Body of pancreas (tissue), 4 donors: ENCODE results near the gene COL6A1. TPM values are rescaled to one million over a fixed set of nuclear protein-coding genes. Genes with fewer than 3 reads are reported as not detected.

Source experiments
- ATAC-seq: fragments of 150-250 bp; one replicate; pipeline ENCODE4 v1.9.1; 2016
- DNase-seq, 4 donors: peaks; one replicate each; pipeline ENCODE4 v3.0.0-alpha.2; 2019
- H3K27ac ChIP-seq, 4 donors: fragments of 200-600 bp; sonication (generic); 1 replicate in 3 of 4; 2 replicates in 1 of 4; pipeline versions ENCODE4 v1.5.1 to v1.6.1; 2016 to 2019; ENCODE audit warnings: mild to moderate bottlenecking in 1 of 4, mixed read lengths in 1 of 4, moderate library complexity in 1 of 4
- H3K27me3 ChIP-seq, 2 donors: fragments of 200-600 bp; sonication (generic); one replicate each; pipeline ENCODE4 v1.6.0; 2016; ENCODE audit warnings: mild to moderate bottlenecking in 1 of 2
- H3K36me3 ChIP-seq, 2 donors: fragments of 200-600 bp; sonication (generic); replicated peaks in 1 of 2; 2 replicates each; pipeline ENCODE4 v1.5.1; 2016; ENCODE audit warnings: low read depth in 2 of 2; ENCODE audit not compliant: insufficient read depth in 1 of 2
- H3K4me1 ChIP-seq: fragments of 200-600 bp; sonication (generic); one replicate; pipeline ENCODE4 v1.6.0; 2016
- H3K4me3 ChIP-seq, 2 donors: fragments of 200-600 bp; sonication (generic); 1 replicate in 1 of 2; 2 replicates in 1 of 2; pipeline ENCODE4 v1.5.1; 2016 to 2019
- H3K9me3 ChIP-seq, 3 donors: fragments of 200-600 bp; sonication (generic); 1 replicate in 2 of 3; 2 replicates in 1 of 3; pipeline ENCODE4 v1.5.1; 2016
- CTCF ChIP-seq, 7 experiments: fragments of 450-650 bp in 4 of 7; fragments of 200-600 bp in 3 of 7; sonication (generic) in 3 of 7; IDR thresholded peaks; one replicate each; pipeline ENCODE4 v1.5.1; 2016 to 2019; ENCODE audit warnings: antibody characterized with exemption in 7 of 7
- POLR2A ChIP-seq, 3 donors: fragments of 450-650 bp; IDR thresholded peaks; one replicate each; pipeline ENCODE4 v1.6.1; 2016; ENCODE audit warnings: antibody characterized with exemption in 3 of 3, mild to moderate bottlenecking in 2 of 3
- WGBS, 2 donors: methylation state at CpG; one replicate each; pipeline ENCODE4 v1.1.5; 2017; 5-methylcytosine and 5-hydroxymethylcytosine counted together
- intact Hi-C: fragments of 100-400 bp; cut with DNase I; formaldehyde crosslinking; loops from one replicate; pipeline ENCODE4 v1.15.1; 2023
- total RNA-seq, 2 donors: library from RNA; depleted of rRNA; stranded (reverse); fragments of >200 nt; gene quantifications; one replicate each; pipeline ENCODE4 v1.1.0, GENCODE V29; 2016

COL6A1 gene
- total RNA-seq, 2 donors from 2014 or later, result 112 to 314 TPM

DNA sequence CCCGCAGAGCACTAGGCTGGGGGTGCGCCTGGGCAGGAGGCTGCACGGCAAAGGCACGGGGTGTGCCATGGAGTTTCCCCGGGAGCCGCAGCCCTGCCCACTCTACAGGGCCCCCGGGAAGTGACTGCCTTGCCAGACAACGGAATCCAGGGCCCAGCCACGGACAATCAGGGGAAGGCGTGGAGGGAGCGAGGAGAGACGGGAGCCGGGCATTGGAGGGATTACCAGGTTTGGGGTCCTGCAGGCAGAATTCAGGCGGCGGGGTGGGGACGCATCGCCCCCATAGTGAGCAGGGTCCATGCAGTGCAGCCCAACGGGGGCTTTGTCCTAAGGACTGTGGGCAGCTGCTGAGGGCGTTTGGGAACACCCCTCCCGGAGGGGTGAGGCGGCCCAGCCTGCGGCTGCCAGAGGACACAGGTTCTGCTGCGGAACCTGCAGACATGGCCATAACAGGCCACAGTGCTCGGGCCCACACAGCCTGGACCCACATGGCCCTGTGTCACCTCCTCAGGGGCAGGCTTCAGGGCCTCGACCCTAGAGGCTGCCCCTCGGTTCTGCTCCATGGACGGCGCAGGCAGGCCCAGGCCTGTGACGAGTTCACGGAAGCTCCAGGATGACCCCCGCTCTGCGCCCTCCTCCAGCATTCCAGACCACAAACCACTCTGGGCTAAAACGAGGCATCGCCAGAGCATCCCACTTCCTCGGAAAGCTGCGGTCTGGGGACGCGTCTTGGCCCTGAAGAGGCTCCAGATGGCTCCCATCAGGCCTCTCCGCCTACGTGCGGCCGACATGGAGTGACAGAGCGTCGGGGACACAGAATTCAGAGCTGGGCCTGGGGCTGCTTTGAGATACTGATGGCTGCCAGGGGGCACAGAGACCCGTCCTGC lies 54.5 kb downstream of the COL6A1 start:
- ATAC-seq (peak; percentile 65), DNase-seq (peak in 3 of 4 donors; percentile 29 to 60 (median 37))
- Histone ChIP-seq H3K27me3 (no peaks in the 10 kb centered on the region), H3K4me3 (no peak overlapping the region), H3K4me1 (no peaks in the 10 kb centered on the region), H3K36me3 (no peaks in the 10 kb centered on the region), H3K9me3 (no peaks in the 10 kb centered on the region), H3K27ac (peak overlapping the region in 1 of 4 donors; percentile 40)
- TF ChIP-seq CTCF (IDR thresholded peaks at IDR 0.05), result no peak
- no peak for TF ChIP-seq POLR2A (IDR thresholded peaks at IDR 0.05)
- whole genome bisulfite sequencing, 2 donors, result 75 to 90% methylated on average over 10 to 30 of the region's 45 CpGs
- intact Hi-C loops, result no loop called here

GRCh38 chr21:46036696-46037330 lies 55.2 kb downstream of the COL6A1 start:
- no peak for ATAC-seq
- DNase-seq, result no peak

GRCh38 chr21:46037331-46038325 lies 56.1 kb downstream of the COL6A1 start:
- no peaks in the 10 kb centered on the region for H3K27me3 ChIP-seq
- no peak for TF ChIP-seq POLR2A (IDR thresholded peaks at IDR 0.05)
- no peak for TF ChIP-seq CTCF (IDR thresholded peaks at IDR 0.05)
- ATAC-seq (no peak), DNase-seq (no peak)
- no peaks in the 10 kb centered on the region for H3K9me3 ChIP-seq
- H3K27ac ChIP-seq, result peak overlapping the region in 1 of 4 donors; percentile 30
- 82 to 84% methylated on average over 45 to 49 of the region's 52 CpGs for WGBS, 2 donors
- no peak overlapping the region for H3K4me3 ChIP-seq
- no peaks in the 10 kb centered on the region for H3K36me3 ChIP-seq
- intact Hi-C loops, result no loop called here
- no peaks in the 10 kb centered on the region for H3K4me1 ChIP-seq

More at GRCh38 chr21:46036696-46037330, 55.2 kb downstream of the COL6A1 start:
- intact Hi-C loops, result no loop called here
- peak overlapping the region in 1 of 4 donors; percentile 30 for H3K27ac ChIP-seq
- no peak overlapping the region for H3K4me3 ChIP-seq
- H3K9me3 ChIP-seq, result no peaks in the 10 kb centered on the region
- TF ChIP-seq POLR2A (IDR thresholded peaks at IDR 0.05) (no peak), CTCF (IDR thresholded peaks at IDR 0.05) (no peak)
- H3K4me1 ChIP-seq, result no peaks in the 10 kb centered on the region
- WGBS, 2 donors, result 82 to 88% methylated on average over 18 to 30 of the region's 30 CpGs
- no peaks in the 10 kb centered on the region for H3K36me3 ChIP-seq
- H3K27me3 ChIP-seq, result no peaks in the 10 kb centered on the region

DNA sequence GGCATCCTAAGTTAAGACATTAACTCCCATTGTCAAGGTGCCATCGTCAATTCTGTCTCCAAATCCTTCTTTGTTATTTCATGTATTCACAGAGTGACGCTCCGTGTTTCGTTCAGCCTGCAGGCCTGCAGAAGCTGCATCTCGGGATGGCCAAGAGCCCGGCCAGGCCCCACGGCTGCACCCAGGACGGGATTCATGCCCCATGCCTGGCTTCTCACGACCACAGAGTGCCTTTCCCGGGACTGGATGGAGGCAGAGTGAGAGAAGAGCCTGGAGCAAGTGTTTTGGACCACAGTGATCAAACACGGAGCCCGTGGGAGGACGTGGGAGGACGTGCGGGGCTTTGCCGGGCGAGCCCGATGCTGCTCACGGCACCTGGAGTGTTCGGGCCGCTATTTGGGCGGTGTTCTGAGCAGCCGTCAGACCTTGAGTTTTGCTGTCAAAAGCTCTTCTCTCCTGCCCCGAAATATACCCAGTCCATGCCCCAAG lies 56.8 kb downstream of the COL6A1 start:
- peak overlapping the region in 2 of 4 donors; percentile 25 to 30 for H3K27ac ChIP-seq

More for the DNA sequence above, 56.8 kb downstream of the COL6A1 start:
- Histone ChIP-seq H3K36me3 (no peaks in the 10 kb centered on the region), H3K4me3 (no peak overlapping the region), H3K9me3 (no peaks in the 10 kb centered on the region), H3K27me3 (no peaks in the 10 kb centered on the region), H3K4me1 (no peaks in the 10 kb centered on the region)
- ATAC-seq, result no peak
- 62 to 70% methylated on average over 10 to 18 of the region's 24 CpGs for WGBS, 2 donors
- no peak for DNase-seq
- TF ChIP-seq POLR2A (IDR thresholded peaks at IDR 0.05), result no peak
- no peak for TF ChIP-seq CTCF (IDR thresholded peaks at IDR 0.05)
- intact Hi-C loops, result no loop called here
